Lung (tissue), 12 donors: ENCODE measurements around the gene MYL9. TPM values are rescaled to one million over a fixed set of nuclear protein-coding genes. Genes with fewer than 3 reads are reported as not detected.

Experiments
- ATAC-seq: fragments of 200-7000 bp; cut with Tn5 transposase; one replicate; pipeline ENCODE4 v1.9.1; 2020; ENCODE audit warnings: moderate number of reproducible peaks; ENCODE audit not compliant: insufficient read depth, low FRiP score
- DNase-seq, 3 donors: peaks; one replicate each; pipeline ENCODE4 v3.0.0-alpha.2; 2013 to 2017
- H3K27ac ChIP-seq, 2 donors: one replicate each; pipeline ENCODE4 v1.5.1; 2013; ENCODE audit warnings: mild to moderate bottlenecking in 2 of 2, moderate library complexity in 2 of 2, control low read depth in 1 of 2, inconsistent platforms in 1 of 2, low read depth in 1 of 2, low read length in 1 of 2
- H3K27me3 ChIP-seq, 3 donors: one replicate each; pipeline ENCODE4 v1.5.1; 2013; ENCODE audit warnings: low read length in 2 of 3; ENCODE audit not compliant: control insufficient read depth in 3 of 3, insufficient read depth in 3 of 3
- H3K36me3 ChIP-seq, 4 donors: one replicate each; pipeline ENCODE4 v1.5.1; 2013; ENCODE audit warnings: low read length in 4 of 4, mild to moderate bottlenecking in 1 of 4, moderate library complexity in 1 of 4; ENCODE audit not compliant: control insufficient read depth in 4 of 4, insufficient read depth in 4 of 4
- H3K4me1 ChIP-seq, 5 donors: one replicate each; pipeline ENCODE4 v1.5.1; 2013; ENCODE audit warnings: low read length in 5 of 5, mild to moderate bottlenecking in 2 of 5, moderate library complexity in 1 of 5; ENCODE audit not compliant: control insufficient read depth in 5 of 5, insufficient read depth in 5 of 5
- H3K4me3 ChIP-seq: one replicate; pipeline ENCODE4 v1.5.1; 2013; ENCODE audit warnings: mild to moderate bottlenecking, control low read depth, moderate library complexity
- H3K9ac ChIP-seq, 2 donors: one replicate each; pipeline ENCODE4 v1.5.1; 2013; ENCODE audit warnings: low read length in 2 of 2, control low read depth in 1 of 2; ENCODE audit not compliant: insufficient read depth in 1 of 2
- H3K9me3 ChIP-seq, 4 donors: one replicate each; pipeline ENCODE4 v1.5.1; 2013; ENCODE audit warnings: low read length in 3 of 4, mild to moderate bottlenecking in 1 of 4, moderate library complexity in 1 of 4; ENCODE audit not compliant: control insufficient read depth in 4 of 4, insufficient read depth in 3 of 4
- WGBS, 2 donors: extraction: QIAGEN DNeasy Blood & Tissue Kit; methylation state at CpG; one replicate each; pipeline ENCODE4 v1.1.7; 2013; 5-methylcytosine and 5-hydroxymethylcytosine counted together
- polyA plus RNA-seq, 2 donors: library from polyadenylated mRNA; stranded (reverse); fragments of 200-250 nt; gene quantifications; one replicate each; pipeline ENCODE4 v1.2.1, GENCODE V29; 2013
- total RNA-seq, 2 donors: library from RNA; depleted of rRNA in 1 of 2; stranded (reverse); fragments of >200 nt in 1 of 2; gene quantifications; one replicate each; pipeline ENCODE4 v1.2.1, GENCODE V29; 2014 to 2021
- TF ChIP-seq, protein P1 (sequence below): IDR thresholded peaks from 2 replicates; pipeline ENCODE4 v1.5.1; 2012; ENCODE audit warnings: mild to moderate bottlenecking; ENCODE audit errors: control extremely low read depth, extremely low read depth
- donor health status: control.
- donor health status: control.
- donor health status: Bipolar disorder and iron deficiency.
- donor health status: healthy.
- donor health status: DM: yes; HTN: yes; CAD: no.

MYL9 gene
- total and polyA plus RNA-seq, 4 donors = 40.8 to 243 (median 154) TPM

DNA sequence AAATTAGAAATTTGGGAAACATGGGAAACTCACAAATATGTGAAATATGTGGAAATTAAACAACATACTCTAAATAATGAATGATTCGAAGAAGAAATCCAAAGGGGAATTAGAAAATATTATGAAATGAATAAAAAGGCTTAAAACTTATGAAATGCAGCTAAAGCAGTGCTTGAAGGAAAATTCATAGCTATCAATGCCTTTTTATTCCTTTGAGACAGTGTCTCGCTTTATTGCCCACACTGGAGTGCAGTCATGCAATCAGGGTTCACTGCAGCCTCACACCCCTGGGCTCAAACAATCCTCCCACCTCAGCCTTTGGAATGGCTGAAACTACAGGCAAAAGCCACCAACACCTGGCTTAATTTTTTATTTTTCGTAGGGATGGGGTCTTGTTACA is 24.2 kb downstream of the MYL9 start:
- no peak for ATAC-seq
- TF ChIP-seq, protein P1, sequence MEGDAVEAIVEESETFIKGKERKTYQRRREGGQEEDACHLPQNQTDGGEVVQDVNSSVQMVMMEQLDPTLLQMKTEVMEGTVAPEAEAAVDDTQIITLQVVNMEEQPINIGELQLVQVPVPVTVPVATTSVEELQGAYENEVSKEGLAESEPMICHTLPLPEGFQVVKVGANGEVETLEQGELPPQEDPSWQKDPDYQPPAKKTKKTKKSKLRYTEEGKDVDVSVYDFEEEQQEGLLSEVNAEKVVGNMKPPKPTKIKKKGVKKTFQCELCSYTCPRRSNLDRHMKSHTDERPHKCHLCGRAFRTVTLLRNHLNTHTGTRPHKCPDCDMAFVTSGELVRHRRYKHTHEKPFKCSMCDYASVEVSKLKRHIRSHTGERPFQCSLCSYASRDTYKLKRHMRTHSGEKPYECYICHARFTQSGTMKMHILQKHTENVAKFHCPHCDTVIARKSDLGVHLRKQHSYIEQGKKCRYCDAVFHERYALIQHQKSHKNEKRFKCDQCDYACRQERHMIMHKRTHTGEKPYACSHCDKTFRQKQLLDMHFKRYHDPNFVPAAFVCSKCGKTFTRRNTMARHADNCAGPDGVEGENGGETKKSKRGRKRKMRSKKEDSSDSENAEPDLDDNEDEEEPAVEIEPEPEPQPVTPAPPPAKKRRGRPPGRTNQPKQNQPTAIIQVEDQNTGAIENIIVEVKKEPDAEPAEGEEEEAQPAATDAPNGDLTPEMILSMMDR = no peak

DNA sequence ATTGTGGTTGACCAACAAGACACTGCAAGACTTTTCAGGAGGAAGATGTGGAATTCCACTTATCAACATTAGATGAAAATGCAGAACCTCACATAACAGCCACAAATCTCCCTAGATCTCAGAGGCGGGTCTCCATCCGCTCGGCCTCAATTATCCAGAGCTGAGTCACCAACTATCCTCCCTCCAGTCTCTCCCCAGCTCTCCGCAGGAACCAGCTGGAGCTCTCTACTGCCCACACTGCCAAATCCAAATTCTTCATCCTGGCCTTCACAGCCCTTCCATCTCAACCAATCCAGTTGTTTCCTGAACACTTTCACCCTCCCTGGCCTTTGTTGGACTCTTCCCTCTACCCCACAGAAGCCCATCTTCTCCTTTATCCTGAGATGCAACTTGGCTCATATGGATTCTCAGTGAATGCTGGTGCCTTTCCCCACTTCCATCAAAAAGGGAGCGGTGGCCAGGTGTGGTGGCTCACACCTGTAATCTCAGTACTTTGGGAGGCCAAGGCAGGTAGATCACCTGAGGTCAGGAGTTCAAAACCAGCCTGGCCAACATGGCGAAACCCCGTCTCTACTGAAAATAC is 28.6 kb downstream of the MYL9 start:
- no peak for ATAC-seq
- WGBS, 2 donors = 84 to 91% methylated on average over 7 of the region's 7 CpGs

More for the DNA sequence above, 24.2 kb downstream of the MYL9 start:
- H3K36me3 ChIP-seq = peaks cover 0 to 2% (median 0%) of the 10 kb centered on the region in 4 donors
- no peak for DNase-seq
- no peaks in the 10 kb centered on the region for H3K27me3 ChIP-seq
- H3K4me1 ChIP-seq = no peaks in the 10 kb centered on the region
- H3K27ac ChIP-seq = no peak overlapping the region
- H3K9me3 ChIP-seq = peaks cover 0 to 5% (median 1%) of the 10 kb centered on the region in 4 donors
- H3K9ac ChIP-seq = no peak overlapping the region
- WGBS, 2 donors = 93 to 97% methylated on average over 3 of the region's 3 CpGs
- no peak overlapping the region for H3K4me3 ChIP-seq

DNA sequence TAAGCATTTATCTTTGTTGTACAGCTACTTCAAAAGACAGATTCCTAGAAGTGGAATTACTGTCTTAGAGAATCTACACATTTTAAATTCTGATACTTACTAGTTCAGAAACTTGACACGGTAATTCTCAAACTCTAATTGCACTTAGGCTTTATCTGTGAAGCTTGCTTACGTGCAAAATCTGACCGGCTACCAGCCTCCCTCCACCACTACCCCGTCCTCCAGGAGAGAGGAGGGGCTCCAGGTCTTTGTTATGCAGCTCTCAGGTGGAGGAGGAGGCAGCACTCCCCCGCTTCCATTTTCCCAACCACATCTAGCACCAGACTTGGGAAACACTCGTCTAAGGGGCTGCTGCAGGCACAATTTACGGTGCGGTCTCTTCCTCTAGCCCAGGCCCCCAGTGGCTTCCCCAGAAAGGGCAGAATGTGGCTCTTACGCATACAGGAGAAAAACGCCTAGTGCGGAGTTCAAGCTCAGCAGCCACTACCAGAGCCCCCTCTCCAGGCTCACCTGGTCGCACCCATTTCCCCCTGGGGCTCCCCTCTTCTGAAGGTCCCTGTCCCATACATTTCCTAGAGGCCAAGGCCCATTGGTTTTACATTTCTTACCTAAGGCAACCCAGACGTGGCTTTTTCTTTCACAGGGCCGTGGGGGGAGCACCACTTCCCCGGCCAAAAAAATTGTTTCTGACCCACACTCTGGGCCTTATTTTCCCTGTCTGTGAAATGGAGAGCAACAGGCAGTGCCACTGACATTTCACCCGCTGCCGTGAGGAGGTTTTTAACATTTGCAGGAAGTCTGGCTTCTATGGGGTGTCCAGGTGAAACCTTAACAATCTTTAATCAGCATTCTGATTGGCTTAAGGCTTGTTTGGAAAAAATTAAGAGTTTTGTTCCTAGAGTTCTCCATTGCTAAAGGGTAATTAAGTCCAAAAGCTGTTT is 30.5 kb downstream of the MYL9 start:
- H3K9me3 ChIP-seq = no peaks in the 10 kb centered on the region
- H3K36me3 ChIP-seq = no peaks in the 10 kb centered on the region
- no peaks in the 10 kb centered on the region for H3K27me3 ChIP-seq
- peaks cover 0 to 27% (median 8%) of the 10 kb centered on the region in 5 donors for H3K4me1 ChIP-seq
- TF ChIP-seq, protein P1 = no peak
- H3K27ac ChIP-seq = peak overlapping the region in 1 of 2 donors; percentile 89
- no peak overlapping the region for H3K4me3 ChIP-seq
- peak; percentile 39 to 72 (median 59) for DNase-seq
- 46 to 62% methylated on average over 17 of the region's 17 CpGs for WGBS, 2 donors
- peak overlapping the region in 1 of 2 donors; percentile 94 for H3K9ac ChIP-seq
- no peak for ATAC-seq

More for the DNA sequence above, 28.6 kb downstream of the MYL9 start:
- no peak overlapping the region for H3K9ac ChIP-seq
- H3K4me1 ChIP-seq = peaks cover 0 to 14% (median 3%) of the 10 kb centered on the region in 5 donors
- H3K9me3 ChIP-seq = peaks cover 0 to 5% (median 1%) of the 10 kb centered on the region in 4 donors
- H3K4me3 ChIP-seq = no peak overlapping the region
- H3K27me3 ChIP-seq = no peaks in the 10 kb centered on the region
- TF ChIP-seq, protein P1 = no peak
- no peak overlapping the region for H3K27ac ChIP-seq
- H3K36me3 ChIP-seq = no peaks in the 10 kb centered on the region
- no peak for DNase-seq
